CD1c-positive myeloid dendritic cell (primary cell): ENCODE data around the gene PCTP.

ENCODE experiments used
- DNase-seq: peaks from one replicate; pipeline ENCODE4 v3.0.0-alpha.2; 2016; ENCODE audit errors: extremely low spot score

The PCTP gene

DNA sequence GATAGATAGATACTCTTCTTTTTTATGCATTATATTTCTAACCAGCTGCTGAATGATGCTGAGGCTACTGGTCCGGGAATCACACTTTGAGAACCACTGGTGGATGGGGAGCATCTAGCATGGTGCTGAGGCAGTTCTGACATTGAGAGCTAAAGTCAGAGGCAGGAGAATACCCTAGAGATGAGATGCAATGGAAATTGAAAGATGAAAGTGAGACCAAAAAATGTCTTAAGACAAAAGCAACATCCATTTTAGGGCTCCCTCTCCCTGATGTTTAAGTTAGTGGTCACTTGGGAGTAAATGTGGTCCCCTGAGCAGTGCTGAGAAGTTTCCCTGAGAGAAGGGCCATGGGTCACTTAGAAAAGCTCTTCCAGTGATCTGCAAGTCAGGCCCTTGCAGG, 6.8 kb downstream of the PCTP start:
- no peak for DNase-seq

DNA sequence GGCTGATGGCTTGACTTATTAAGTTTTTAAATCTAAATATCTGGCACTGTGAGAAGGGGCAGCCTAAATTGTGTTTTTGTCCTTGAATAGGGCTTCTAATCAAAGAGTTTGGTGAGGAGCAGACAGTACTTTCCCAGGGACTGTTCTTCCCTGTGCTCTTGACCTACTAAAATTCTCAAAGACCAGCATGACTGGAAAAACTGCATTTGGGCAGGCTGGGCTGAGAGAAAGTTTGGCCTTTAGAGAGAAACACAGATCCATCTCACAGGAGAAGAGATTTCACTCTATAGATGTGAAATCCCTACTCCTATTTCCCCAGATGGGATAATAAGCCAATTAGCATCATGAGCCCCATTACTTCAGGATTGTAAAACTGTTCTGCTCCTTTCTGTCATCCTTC, 7.3 kb downstream of the PCTP start:
- no peak for DNase-seq

GRCh38 chr17:55760643-55761355, 9.9 kb downstream of the PCTP start:
- DNase-seq: no peak

- DNase-seq: no peak
Measured at GRCh38 chr17:55762086-55762858, 11.4 kb downstream of the PCTP start.

DNA sequence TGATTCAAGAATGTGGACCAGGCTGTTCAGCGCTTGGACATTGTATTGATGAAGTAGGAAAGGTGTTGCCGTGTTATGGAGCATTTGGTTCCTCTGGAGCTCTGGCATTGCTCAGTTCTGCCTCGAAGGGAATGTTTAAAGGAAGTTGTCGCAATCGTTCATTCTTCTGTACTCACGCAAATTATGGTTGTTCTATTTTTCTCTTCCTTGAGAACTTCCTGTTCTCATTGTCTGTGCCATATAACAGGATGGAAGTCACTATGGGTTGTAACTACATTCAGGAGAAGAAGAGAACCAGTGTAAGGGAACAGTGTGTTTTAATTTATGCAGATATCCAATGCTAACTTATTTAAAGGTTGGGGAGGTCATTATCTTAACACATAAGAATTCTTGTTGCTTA, 13.0 kb downstream of the PCTP start:
- DNase-seq: peak; percentile 29

DNA sequence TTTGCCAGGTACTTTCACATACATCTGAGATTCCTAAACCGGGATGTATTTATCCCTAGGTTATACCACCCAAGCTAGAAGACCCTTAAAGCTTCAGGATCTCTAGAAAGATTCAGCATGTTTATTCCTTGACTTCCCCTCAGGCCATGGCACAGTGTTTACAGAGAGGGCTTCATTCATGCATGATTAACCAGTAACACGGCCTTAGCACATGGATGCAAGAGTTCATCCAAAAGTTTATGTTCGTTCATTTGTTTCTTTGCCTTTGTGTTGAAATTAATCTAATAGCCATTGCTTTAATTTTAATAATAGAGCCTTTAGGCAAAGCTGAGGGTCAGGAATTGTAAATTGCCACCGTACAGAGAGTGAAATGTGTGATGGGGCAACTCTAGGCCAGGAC, 13.8 kb downstream of the PCTP start:
- DNase-seq: no peak

DNA sequence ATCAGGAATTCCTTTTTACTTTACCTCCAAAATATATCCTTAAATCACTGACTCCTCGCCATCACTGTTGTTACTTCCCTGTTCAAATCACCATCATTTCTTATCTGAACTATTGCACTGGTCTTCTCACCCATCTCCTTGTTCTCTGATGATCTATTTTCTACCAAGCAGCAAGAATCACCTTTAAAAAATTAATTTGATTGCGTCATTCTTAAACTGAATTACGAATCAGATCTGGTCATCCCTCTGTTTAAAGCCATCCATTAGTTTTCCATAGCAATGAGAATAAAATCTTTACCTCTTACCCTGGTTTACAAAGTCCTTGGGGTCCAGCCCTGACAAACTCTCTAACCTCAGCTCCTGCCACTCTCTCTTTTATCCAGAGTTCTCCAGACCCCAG, 14.6 kb downstream of the PCTP start:
- DNase-seq: no peak

DNA sequence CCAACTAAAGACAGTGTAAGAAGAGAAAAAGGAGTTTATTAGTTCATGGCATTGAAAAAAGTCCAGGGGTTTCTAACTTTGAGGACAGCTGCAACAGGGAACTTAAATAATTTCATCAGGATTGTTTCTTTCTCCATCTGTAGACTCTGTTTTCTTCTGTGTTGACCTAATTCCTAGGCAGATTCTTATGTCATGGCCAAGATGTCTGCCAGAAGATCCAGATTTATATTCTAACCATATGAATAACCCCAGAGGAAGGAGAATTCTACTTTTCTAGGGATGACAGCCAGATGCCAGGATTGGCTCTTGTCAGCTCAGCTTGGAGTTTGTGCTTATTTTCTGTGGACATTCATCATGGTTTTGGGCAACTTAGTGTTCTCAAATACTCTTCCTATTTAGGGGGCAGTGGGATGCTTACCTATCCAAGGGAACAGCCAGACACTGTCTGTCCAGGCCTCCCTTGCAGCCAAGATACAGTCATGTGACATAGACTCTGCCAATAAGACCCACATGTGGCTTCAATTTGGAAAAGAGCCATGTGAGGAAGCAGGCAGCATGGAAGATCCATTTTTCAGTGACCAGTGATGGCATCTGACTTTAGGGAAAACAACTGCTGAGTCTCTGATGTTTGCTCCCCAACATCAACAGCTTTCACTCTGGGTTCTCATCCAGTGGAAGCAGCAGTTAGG, 18.2 kb downstream of the PCTP start:
- DNase-seq: no peak

GRCh38 chr17:55769625-55770000, 18.8 kb downstream of the PCTP start:
- peak; percentile 11 for DNase-seq

- DNase-seq: peak; percentile 38
Measured at GRCh38 chr17:55770196-55770870, 19.5 kb downstream of the PCTP start.

GRCh38 chr17:55772086-55772485, 21.2 kb downstream of the PCTP start:
- DNase-seq: no peak

GRCh38 chr17:55773671-55774070, 22.8 kb downstream of the PCTP start:
- DNase-seq: no peak

GRCh38 chr17:55774846-55775271, 24.0 kb downstream of the PCTP start:
- DNase-seq: no peak

DNA sequence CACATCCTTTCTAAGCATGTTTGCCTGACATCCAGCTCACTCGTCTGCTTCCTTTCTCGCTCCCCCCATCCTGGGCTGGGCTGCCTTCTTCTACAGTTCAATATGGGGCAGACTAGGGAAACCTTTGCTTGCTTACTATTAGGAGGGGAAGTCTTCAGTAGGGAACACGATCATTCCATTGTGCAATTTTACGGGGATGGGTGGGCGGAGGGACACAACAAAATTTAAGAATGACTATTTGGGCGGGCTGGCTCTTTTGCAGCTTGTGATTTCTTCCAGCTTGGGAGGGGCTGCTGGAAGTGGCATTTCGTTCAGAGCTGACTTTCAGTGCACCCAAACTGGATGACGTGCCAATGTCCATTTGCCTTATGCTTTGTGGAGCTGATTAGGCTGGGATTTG, 25.4 kb downstream of the PCTP start:
- DNase-seq: peak; percentile 6

GRCh38 chr17:55777471-55777971, 26.7 kb downstream of the PCTP start:
- DNase-seq: no peak

DNA sequence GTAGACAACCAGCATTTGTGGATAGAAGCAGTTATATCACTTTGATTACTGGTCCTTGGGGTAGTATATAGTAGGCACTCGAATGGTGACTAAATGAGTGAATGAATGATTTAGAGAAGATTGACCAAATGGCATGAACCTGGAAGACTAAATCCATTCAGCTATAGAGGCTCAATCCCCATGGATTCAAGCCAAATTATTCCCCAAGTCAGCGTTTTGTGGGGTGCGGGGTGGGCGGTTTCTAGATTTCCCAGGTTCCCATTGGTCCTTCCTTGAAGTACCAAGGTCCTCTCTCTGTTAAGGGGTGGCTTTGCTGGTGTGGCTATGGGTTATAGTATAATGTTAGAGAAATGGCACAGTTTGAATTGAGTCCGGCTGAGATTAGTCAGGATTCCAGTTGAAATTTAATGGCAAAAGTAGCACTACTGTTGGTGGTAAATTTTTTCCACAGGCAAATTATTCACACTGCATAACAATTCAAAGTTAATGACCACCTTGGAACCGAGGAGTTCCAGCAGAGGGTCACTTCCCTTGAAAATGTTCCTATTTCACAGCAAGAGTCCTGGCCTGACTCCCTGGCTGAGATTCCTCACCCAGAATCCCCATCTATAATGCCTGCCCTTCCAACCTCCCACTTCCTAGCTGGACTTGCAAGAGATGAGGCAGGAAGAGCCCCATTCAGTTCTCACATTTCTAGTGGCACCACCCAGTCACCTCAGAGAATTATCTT, 27.7 kb downstream of the PCTP start:
- no peak for DNase-seq

DNA sequence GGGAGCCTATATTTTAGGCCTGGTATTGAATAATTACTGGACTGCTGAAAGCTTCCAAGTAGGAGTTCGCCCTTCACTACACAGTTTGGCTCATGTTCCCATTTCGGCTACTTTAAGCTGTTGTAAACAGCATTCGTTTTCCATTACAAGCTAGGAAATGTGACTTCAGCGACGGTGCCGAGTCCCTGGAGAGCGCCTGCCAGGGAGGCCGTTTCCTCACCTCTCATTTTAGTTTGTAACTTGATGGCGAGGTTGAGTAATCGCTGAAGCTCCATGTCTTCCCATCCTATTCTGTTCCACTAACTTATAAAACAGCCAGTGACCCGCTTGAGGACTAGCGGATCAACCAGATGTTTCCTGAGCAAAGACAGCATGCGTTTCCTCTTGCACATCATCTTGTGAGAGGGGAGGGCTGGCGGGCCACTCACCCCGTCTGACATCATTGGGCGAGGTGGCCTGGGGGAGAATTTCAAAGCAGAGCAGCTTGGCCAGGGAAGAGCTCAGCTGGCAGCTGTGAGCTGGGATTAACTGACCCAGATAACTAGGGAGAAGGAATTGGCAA, 32.9 kb downstream of the PCTP start:
- no peak for DNase-seq

DNA sequence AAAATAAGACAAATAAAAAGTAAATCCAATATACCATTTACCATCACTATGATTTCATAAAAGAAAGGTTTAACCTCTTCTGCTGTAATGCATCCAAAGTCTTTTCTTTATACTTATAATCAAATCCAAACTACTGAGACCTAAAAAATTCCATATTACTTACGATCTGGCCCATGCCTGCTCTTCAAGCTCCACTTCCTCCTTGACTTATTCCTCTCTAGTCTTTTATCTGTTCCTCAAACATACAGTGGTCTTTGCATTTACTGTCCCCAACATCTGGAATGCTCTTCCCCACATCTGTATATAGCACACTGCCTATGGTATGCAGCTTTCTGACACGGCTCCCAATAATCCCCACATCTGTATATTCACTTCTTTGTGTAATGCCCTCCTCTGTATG, 33.8 kb downstream of the PCTP start:
- no peak for DNase-seq

GRCh38 chr17:55785181-55785580, 34.3 kb downstream of the PCTP start:
- no peak for DNase-seq

- no peak for DNase-seq
Measured at GRCh38 chr17:55793272-55793671, 42.4 kb downstream of the PCTP start.
